GM23338 (cell line): ENCODE results near the gene FRS2. TPM values are rescaled to one million over a fixed set of nuclear protein-coding genes. Genes with fewer than 3 reads are reported as not detected.

Source experiments
- ATAC-seq: fragments of 200-7000 bp; cut with Tn5 transposase; 3 replicates; pipeline ENCODE4 v1.9.1; 2020
- DNase-seq: peaks from one replicate; pipeline ENCODE4 v3.0.0-alpha.2; 2015; ENCODE audit warnings: low spot score
- H2AFZ ChIP-seq: fragments of 200-600 bp; sonication (generic); 2 replicates; pipeline ENCODE4 v1.8.0; 2016; ENCODE audit warnings: antibody characterized with exemption, mild to moderate bottlenecking, moderate library complexity
- H3F3A ChIP-seq: fragments of 200-600 bp; sonication (generic); replicated peaks from 2 replicates; pipeline ENCODE4 v1.8.0; 2017; ENCODE audit warnings: antibody characterized with exemption, mixed run types, low read depth
- H3K27ac ChIP-seq: fragments of 200-600 bp; sonication (generic); 2 replicates; pipeline ENCODE4 v1.6.1; 2016; ENCODE audit warnings: low read depth
- H3K27me3 ChIP-seq: fragments of 200-600 bp; sonication (generic); 2 replicates; pipeline ENCODE4 v1.8.0; 2016; ENCODE audit warnings: mild to moderate bottlenecking, mixed run types, moderate library complexity; ENCODE audit not compliant: insufficient read depth
- H3K36me3 ChIP-seq: fragments of 200-600 bp; sonication (generic); 2 replicates; pipeline ENCODE4 v1.8.0; 2016; ENCODE audit warnings: mild to moderate bottlenecking; ENCODE audit not compliant: insufficient read depth
- H3K4me1 ChIP-seq: fragments of 200-600 bp; sonication (generic); 2 replicates; pipeline ENCODE4 v1.8.0; 2016; ENCODE audit warnings: mild to moderate bottlenecking, moderate library complexity; ENCODE audit not compliant: insufficient read depth
- H3K4me2 ChIP-seq: fragments of 200-600 bp; sonication (generic); 2 replicates; pipeline ENCODE4 v1.7.1; 2017; ENCODE audit warnings: mixed run types
- H3K4me3 ChIP-seq: fragments of 200-600 bp; sonication (generic); 2 replicates; pipeline ENCODE4 v1.6.1; 2016; ENCODE audit warnings: mixed run types
- H3K79me2 ChIP-seq: fragments of 200-600 bp; sonication (generic); replicated peaks from 2 replicates; pipeline ENCODE4 v1.8.0; 2017; ENCODE audit warnings: mild to moderate bottlenecking; ENCODE audit not compliant: insufficient read depth
- H3K9me2 ChIP-seq: fragments of 200-600 bp; sonication (generic); 2 replicates; pipeline ENCODE4 v1.8.0; 2017; ENCODE audit not compliant: insufficient read depth
- H4K20me1 ChIP-seq: fragments of 200-600 bp; sonication (generic); replicated peaks from 2 replicates; pipeline ENCODE4 v1.8.0; 2017; ENCODE audit warnings: mild to moderate bottlenecking; ENCODE audit not compliant: insufficient read depth
- H3K27ac Mint-ChIP-seq: 2 replicates; pipeline ENCODE4 v1.8.0; 2020; ENCODE audit warnings: inconsistent platforms, mild to moderate bottlenecking, moderate library complexity, mixed read lengths
- H3K27me3 Mint-ChIP-seq: 3 replicates; pipeline ENCODE4 v1.8.0; 2022; ENCODE audit warnings: low read depth, mild to moderate bottlenecking, moderate library complexity, mixed read lengths, inconsistent platforms; ENCODE audit not compliant: insufficient read depth, poor library complexity
- H3K36me3 Mint-ChIP-seq: 3 replicates; pipeline ENCODE4 v1.8.0; 2021; ENCODE audit warnings: low read depth, mild to moderate bottlenecking, inconsistent platforms, moderate library complexity, mixed read lengths
- H3K4me1 Mint-ChIP-seq: 3 replicates; pipeline ENCODE4 v1.8.0; 2020; ENCODE audit warnings: mild to moderate bottlenecking, inconsistent platforms, mixed read lengths
- H3K4me3 Mint-ChIP-seq: 3 replicates; pipeline ENCODE4 v1.8.0; 2021; ENCODE audit warnings: moderate library complexity, mild to moderate bottlenecking, inconsistent platforms, mixed read lengths
- H3K9me3 Mint-ChIP-seq: 3 replicates; pipeline ENCODE4 v1.8.0; 2020; ENCODE audit warnings: moderate library complexity, mild to moderate bottlenecking, inconsistent platforms, mixed read lengths
- CREB1 ChIP-seq: fragments of 250-450 bp; sonication (Bioruptor Pico); IDR thresholded peaks from 2 replicates; pipeline ENCODE4 v1.5.0; 2020; ENCODE audit warnings: low read depth, mild to moderate bottlenecking, moderate library complexity
- EZH2 ChIP-seq: fragments of 200-600 bp; sonication (generic); IDR thresholded peaks from one replicate; pipeline ENCODE4 v1.8.0; 2017; ENCODE audit warnings: antibody characterized with exemption, mild to moderate bottlenecking, low read depth; ENCODE audit not compliant: unreplicated experiment
- EZH2phosphoT487 ChIP-seq: fragments of 200-600 bp; sonication (generic); IDR thresholded peaks from one replicate; pipeline ENCODE4 v1.8.1; 2018; ENCODE audit warnings: antibody characterized with exemption; ENCODE audit not compliant: unreplicated experiment
- JUNB ChIP-seq: IDR thresholded peaks from one replicate; pipeline ENCODE4 v1.6.1; 2016; ENCODE audit warnings: antibody characterized with exemption; ENCODE audit not compliant: unreplicated experiment
- NANOG ChIP-seq: IDR thresholded peaks from 2 replicates; pipeline ENCODE4 v1.6.1; 2016; ENCODE audit warnings: antibody characterized with exemption, borderline replicate concordance
- POLR2AphosphoS5 ChIP-seq: IDR thresholded peaks from 2 replicates; pipeline ENCODE4 v1.6.1; 2016; ENCODE audit warnings: antibody characterized with exemption, low read depth
- STAT1 ChIP-seq: IDR thresholded peaks from one replicate; pipeline ENCODE4 v1.6.1; 2016; ENCODE audit warnings: antibody characterized with exemption; ENCODE audit not compliant: unreplicated experiment
- ZNF114 ChIP-seq: fragments of 250-450 bp; sonication (Bioruptor Pico); IDR thresholded peaks from 2 replicates; pipeline ENCODE4 v1.5.0; 2020; ENCODE audit warnings: mild to moderate bottlenecking, moderate library complexity
- ZNF331 ChIP-seq: fragments of 250-450 bp; sonication (Bioruptor Pico); IDR thresholded peaks from 2 replicates; pipeline ENCODE4 v1.5.0; 2020; ENCODE audit warnings: low read depth, mild to moderate bottlenecking, moderate library complexity
- polyA plus RNA-seq: library from polyadenylated mRNA; unstranded; fragments of >200 nt; fragmentation: Nextera tagmentation; extraction: Ambion mirVana; gene quantifications from 2 replicates; pipeline ENCODE4 v1.2.1, GENCODE V29; 2016
- total RNA-seq: library from RNA; depleted of rRNA; stranded (reverse); fragments of >200 nt; shearing (Covaris generic); gene quantifications from 2 replicates; pipeline ENCODE4 v1.2.3, GENCODE V29; 2014
- TF ChIP-seq, protein P1 (sequence below): IDR thresholded peaks from 2 replicates; pipeline ENCODE4 v1.6.1; 2016; ENCODE audit warnings: antibody characterized with exemption
- TF ChIP-seq, protein P2 (sequence below), 2 experiments: fragments of 200-600 bp in 1 of 2; sonication (generic) in 1 of 2; conservative IDR thresholded peaks; 2 replicates each; pipeline versions ENCODE4 v1.5.1 to v1.6.1; 2016 to 2017; ENCODE audit warnings: antibody characterized with exemption in 2 of 2, low read depth in 2 of 2, mild to moderate bottlenecking in 2 of 2, moderate library complexity in 1 of 2
- TF ChIP-seq, protein P3 (sequence below): fragments of 250-450 bp; sonication (Bioruptor Pico); IDR thresholded peaks from 2 replicates; pipeline ENCODE4 v1.5.0; 2020; ENCODE audit warnings: mild to moderate bottlenecking, moderate library complexity
- TF ChIP-seq, protein P4 (sequence below): IDR thresholded peaks from one replicate; pipeline ENCODE4 v1.6.1; 2018; ENCODE audit warnings: antibody characterized with exemption; ENCODE audit not compliant: unreplicated experiment

FRS2 gene
- total and polyA plus RNA-seq, 2 experiments from 2014 or later: 34.3 to 45.0 TPM

DNA sequence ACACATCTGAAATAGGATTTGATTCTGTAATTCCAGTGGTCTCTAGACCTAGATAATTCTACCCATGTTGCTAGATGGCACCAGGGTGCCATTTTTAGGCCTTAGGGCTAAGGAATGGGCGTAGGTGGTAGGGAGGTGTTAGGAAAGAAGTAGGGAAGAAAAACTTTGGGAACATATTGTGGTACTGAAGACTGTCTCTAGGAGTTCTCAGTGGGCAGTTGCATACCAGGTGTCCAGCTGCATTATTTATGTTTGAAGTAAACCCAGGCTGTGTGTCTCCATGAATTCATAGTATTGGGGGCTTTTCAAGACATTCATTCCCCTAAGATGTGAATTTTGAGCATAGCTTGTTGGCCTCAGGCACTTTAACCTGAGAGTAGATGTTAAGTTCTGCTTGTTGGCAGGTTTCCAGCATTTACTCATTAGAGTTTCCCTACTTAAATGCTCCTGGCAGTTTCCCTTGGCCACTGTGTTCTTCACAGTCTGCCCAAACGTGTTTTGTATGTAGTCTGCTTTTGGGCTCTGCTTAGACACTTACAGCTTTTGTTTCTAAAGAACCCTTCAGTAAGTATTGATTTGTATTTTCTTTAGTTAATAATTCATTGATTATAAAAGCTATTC, 83.5 kb downstream of the FRS2 start:
- no peaks in the 10 kb centered on the region for H3K9me3 Mint-ChIP-seq
- no peak for ATAC-seq
- Histone ChIP-seq H3K27me3 (no peaks in the 10 kb centered on the region), H3K4me1 (no peaks in the 10 kb centered on the region), H4K20me1 (0 out of 2 replicates have a peak, but pooled peaks cover 3% of the 10 kb centered on the region), H3K27ac (no peak overlapping the region), H3K36me3 (no peaks in the 10 kb centered on the region), H3K4me2 (no peak overlapping the region), H3K4me3 (no peak overlapping the region), H3K9me2 (no peaks in the 10 kb centered on the region), H3K79me2 (peaks cover 16% of the 10 kb centered on the region), H2AFZ (no peak overlapping the region), H3F3A (no peaks in the 10 kb centered on the region)
- no peak overlapping the region for H3K27ac Mint-ChIP-seq
- TF ChIP-seq ZNF331 (CRISPR knock-in tag) (no peak), CREB1 (CRISPR knock-in tag) (no peak), POLR2AphosphoS5 (no peak), ZNF114 (CRISPR knock-in tag) (no peak), JUNB (no peak), STAT1 (no peak), EZH2phosphoT487 (no peak), NANOG (no peak), EZH2 (no peak)
- TF ChIP-seq, protein P1, sequence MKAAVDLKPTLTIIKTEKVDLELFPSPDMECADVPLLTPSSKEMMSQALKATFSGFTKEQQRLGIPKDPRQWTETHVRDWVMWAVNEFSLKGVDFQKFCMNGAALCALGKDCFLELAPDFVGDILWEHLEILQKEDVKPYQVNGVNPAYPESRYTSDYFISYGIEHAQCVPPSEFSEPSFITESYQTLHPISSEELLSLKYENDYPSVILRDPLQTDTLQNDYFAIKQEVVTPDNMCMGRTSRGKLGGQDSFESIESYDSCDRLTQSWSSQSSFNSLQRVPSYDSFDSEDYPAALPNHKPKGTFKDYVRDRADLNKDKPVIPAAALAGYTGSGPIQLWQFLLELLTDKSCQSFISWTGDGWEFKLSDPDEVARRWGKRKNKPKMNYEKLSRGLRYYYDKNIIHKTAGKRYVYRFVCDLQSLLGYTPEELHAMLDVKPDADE: no peak
- TF ChIP-seq, protein P2, sequence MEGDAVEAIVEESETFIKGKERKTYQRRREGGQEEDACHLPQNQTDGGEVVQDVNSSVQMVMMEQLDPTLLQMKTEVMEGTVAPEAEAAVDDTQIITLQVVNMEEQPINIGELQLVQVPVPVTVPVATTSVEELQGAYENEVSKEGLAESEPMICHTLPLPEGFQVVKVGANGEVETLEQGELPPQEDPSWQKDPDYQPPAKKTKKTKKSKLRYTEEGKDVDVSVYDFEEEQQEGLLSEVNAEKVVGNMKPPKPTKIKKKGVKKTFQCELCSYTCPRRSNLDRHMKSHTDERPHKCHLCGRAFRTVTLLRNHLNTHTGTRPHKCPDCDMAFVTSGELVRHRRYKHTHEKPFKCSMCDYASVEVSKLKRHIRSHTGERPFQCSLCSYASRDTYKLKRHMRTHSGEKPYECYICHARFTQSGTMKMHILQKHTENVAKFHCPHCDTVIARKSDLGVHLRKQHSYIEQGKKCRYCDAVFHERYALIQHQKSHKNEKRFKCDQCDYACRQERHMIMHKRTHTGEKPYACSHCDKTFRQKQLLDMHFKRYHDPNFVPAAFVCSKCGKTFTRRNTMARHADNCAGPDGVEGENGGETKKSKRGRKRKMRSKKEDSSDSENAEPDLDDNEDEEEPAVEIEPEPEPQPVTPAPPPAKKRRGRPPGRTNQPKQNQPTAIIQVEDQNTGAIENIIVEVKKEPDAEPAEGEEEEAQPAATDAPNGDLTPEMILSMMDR (conservative IDR thresholded peaks at IDR 0.05; ENCODE audit: low read depth in 2 of 2): no peak
- TF ChIP-seq, protein P3, sequence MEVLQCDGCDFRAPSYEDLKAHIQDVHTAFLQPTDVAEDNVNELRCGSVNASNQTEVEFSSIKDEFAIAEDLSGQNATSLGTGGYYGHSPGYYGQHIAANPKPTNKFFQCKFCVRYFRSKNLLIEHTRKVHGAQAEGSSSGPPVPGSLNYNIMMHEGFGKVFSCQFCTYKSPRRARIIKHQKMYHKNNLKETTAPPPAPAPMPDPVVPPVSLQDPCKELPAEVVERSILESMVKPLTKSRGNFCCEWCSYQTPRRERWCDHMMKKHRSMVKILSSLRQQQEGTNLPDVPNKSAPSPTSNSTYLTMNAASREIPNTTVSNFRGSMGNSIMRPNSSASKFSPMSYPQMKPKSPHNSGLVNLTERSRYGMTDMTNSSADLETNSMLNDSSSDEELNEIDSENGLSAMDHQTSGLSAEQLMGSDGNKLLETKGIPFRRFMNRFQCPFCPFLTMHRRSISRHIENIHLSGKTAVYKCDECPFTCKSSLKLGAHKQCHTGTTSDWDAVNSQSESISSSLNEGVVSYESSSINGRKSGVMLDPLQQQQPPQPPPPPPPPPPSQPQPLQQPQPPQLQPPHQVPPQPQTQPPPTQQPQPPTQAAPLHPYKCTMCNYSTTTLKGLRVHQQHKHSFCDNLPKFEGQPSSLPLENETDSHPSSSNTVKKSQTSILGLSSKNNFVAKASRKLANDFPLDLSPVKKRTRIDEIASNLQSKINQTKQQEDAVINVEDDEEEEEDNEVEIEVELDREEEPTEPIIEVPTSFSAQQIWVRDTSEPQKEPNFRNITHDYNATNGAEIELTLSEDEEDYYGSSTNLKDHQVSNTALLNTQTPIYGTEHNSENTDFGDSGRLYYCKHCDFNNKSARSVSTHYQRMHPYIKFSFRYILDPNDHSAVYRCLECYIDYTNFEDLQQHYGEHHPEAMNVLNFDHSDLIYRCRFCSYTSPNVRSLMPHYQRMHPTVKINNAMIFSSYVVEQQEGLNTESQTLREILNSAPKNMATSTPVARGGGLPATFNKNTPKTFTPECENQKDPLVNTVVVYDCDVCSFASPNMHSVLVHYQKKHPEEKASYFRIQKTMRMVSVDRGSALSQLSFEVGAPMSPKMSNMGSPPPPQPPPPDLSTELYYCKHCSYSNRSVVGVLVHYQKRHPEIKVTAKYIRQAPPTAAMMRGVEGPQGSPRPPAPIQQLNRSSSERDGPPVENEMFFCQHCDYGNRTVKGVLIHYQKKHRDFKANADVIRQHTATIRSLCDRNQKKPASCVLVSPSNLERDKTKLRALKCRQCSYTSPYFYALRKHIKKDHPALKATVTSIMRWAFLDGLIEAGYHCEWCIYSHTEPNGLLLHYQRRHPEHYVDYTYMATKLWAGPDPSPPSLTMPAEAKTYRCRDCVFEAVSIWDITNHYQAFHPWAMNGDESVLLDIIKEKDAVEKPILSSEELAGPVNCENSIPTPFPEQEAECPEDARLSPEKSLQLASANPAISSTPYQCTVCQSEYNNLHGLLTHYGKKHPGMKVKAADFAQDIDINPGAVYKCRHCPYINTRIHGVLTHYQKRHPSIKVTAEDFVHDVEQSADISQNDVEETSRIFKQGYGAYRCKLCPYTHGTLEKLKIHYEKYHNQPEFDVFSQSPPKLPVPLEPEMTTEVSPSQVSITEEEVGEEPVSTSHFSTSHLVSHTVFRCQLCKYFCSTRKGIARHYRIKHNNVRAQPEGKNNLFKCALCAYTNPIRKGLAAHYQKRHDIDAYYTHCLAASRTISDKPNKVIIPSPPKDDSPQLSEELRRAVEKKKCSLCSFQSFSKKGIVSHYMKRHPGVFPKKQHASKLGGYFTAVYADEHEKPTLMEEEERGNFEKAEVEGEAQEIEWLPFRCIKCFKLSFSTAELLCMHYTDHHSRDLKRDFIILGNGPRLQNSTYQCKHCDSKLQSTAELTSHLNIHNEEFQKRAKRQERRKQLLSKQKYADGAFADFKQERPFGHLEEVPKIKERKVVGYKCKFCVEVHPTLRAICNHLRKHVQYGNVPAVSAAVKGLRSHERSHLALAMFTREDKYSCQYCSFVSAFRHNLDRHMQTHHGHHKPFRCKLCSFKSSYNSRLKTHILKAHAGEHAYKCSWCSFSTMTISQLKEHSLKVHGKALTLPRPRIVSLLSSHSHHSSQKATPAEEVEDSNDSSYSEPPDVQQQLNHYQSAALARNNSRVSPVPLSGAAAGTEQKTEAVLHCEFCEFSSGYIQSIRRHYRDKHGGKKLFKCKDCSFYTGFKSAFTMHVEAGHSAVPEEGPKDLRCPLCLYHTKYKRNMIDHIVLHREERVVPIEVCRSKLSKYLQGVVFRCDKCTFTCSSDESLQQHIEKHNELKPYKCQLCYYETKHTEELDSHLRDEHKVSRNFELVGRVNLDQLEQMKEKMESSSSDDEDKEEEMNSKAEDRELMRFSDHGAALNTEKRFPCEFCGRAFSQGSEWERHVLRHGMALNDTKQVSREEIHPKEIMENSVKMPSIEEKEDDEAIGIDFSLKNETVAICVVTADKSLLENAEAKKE (CRISPR knock-in tag): no peak
- TF ChIP-seq, protein P4, sequence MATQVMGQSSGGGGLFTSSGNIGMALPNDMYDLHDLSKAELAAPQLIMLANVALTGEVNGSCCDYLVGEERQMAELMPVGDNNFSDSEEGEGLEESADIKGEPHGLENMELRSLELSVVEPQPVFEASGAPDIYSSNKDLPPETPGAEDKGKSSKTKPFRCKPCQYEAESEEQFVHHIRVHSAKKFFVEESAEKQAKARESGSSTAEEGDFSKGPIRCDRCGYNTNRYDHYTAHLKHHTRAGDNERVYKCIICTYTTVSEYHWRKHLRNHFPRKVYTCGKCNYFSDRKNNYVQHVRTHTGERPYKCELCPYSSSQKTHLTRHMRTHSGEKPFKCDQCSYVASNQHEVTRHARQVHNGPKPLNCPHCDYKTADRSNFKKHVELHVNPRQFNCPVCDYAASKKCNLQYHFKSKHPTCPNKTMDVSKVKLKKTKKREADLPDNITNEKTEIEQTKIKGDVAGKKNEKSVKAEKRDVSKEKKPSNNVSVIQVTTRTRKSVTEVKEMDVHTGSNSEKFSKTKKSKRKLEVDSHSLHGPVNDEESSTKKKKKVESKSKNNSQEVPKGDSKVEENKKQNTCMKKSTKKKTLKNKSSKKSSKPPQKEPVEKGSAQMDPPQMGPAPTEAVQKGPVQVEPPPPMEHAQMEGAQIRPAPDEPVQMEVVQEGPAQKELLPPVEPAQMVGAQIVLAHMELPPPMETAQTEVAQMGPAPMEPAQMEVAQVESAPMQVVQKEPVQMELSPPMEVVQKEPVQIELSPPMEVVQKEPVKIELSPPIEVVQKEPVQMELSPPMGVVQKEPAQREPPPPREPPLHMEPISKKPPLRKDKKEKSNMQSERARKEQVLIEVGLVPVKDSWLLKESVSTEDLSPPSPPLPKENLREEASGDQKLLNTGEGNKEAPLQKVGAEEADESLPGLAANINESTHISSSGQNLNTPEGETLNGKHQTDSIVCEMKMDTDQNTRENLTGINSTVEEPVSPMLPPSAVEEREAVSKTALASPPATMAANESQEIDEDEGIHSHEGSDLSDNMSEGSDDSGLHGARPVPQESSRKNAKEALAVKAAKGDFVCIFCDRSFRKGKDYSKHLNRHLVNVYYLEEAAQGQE: no peak
- no peak overlapping the region for H3K4me3 Mint-ChIP-seq
- DNase-seq: no peak
- H3K4me1 Mint-ChIP-seq: peaks cover 5% of the 10 kb centered on the region
- no peaks in the 10 kb centered on the region for H3K36me3 Mint-ChIP-seq
- H3K27me3 Mint-ChIP-seq: no peaks in the 10 kb centered on the region
